Sigmoid colon (tissue), 4 donors: ENCODE results near the gene C2CD3.

Experiments
- CTCF ChIP-seq, 4 experiments: fragments of 450-650 bp in 3 of 4; fragments of 200-600 bp in 1 of 4; IDR thresholded peaks; one replicate each; pipeline ENCODE4 v1.5.1; 2016 to 2019; ENCODE audit warnings: antibody characterized with exemption in 4 of 4, mild to moderate bottlenecking in 3 of 4, moderate library complexity in 2 of 4
- EP300 ChIP-seq, 4 donors: sonication (generic); formaldehyde crosslinking; IDR thresholded peaks; one replicate each; pipeline ENCODE4 v1.6.1; 2017; ENCODE audit warnings: antibody characterized with exemption in 4 of 4
- POLR2A ChIP-seq, 2 donors: fragments of 450-650 bp; IDR thresholded peaks; one replicate each; pipeline ENCODE4 v1.6.1; 2016; ENCODE audit warnings: antibody characterized with exemption in 2 of 2, mild to moderate bottlenecking in 2 of 2, moderate library complexity in 2 of 2
- POLR2AphosphoS5 ChIP-seq, 4 donors: sonication (generic); formaldehyde crosslinking; IDR thresholded peaks; one replicate each; pipeline ENCODE4 v1.6.1; 2017; ENCODE audit warnings: antibody characterized with exemption in 4 of 4

- TF ChIP-seq POLR2AphosphoS5 (IDR thresholded peaks at IDR 0.05) = no peak
- no peak for TF ChIP-seq CTCF (IDR thresholded peaks at IDR 0.05)
- no peak for TF ChIP-seq EP300 (IDR thresholded peaks at IDR 0.05)
- no peak for TF ChIP-seq POLR2A (IDR thresholded peaks at IDR 0.05)
Measured at GRCh38 chr11:74141241-74141695, 29.5 kb downstream of the C2CD3 start.
